Endometrium (tissue), 2 donors: ENCODE results near the gene FNDC5.

Experiments used
- FAIRE-seq: peaks from 2 replicates; lab custom pipeline; 2012; peaks lifted over from hg19 to GRCh38; lab: Jason Lieb, UNC
- donor health status: control.
- donor health status: control.

FNDC5 gene

DNA sequence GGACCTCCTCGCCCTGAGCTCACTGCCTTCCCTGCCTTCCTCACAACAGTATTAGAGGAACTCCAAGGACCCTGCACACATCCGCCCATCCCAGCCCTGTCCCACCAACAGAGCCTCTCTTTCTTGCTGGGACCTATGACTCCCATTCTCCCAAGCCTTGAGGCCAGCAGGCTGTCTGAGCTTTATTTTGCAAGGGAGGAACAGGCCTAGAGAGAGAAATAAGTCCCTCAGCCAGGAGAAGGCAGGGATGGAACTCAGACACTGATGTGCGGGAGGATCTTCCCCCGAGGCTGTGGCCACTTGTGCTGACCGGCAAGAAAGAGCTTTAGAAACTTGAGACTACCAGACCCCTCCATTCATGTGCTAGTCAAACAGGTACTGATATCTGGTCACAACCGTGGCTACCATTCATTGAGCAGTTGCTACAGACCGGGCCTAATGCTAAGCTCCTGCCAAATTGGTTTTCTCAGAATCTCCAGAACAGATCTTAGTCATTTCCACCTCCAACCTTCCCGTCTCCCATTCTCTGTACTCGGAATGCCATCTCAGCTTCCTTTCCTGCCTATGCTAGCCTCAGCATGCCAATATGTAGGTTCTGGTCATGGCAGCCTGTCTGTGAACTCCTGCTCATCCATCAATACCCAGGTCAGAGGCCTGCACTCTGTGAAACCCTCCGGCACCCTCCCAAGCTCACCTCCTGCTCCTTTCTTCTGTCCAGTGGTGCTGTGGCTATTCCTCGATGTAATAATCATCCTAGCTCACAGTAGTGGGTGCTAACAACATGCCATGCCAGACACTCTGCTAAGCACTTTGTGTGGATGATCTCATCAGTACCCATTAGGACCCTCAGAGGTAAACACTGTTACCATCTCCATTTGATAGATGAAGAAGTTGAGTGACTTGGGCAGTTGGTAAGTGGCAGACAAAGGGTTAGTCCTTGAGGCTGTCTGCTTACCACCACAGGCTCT is 26.7 kb upstream of the FNDC5 start:
- FAIRE-seq: no peak

DNA sequence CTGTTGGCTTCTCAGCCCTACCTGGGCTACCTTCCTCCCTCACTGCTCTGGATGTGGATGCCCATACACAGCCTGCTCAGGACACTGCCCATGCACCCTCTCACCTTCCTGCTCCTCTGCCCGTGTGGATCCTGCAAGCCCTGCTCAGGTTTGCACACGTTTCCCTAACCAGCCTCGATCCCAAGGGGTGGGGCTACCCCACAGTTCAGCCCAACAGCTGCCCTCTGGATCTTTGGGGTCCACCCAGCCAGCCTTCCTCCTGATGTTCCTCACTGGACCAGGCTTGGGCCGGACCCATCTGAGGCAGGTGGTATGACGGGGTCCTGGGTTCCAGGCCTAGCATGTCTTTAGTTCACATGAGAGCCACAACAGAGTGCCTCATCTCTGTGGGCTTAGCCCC is 25.7 kb upstream of the FNDC5 start:
- no peak for FAIRE-seq

DNA sequence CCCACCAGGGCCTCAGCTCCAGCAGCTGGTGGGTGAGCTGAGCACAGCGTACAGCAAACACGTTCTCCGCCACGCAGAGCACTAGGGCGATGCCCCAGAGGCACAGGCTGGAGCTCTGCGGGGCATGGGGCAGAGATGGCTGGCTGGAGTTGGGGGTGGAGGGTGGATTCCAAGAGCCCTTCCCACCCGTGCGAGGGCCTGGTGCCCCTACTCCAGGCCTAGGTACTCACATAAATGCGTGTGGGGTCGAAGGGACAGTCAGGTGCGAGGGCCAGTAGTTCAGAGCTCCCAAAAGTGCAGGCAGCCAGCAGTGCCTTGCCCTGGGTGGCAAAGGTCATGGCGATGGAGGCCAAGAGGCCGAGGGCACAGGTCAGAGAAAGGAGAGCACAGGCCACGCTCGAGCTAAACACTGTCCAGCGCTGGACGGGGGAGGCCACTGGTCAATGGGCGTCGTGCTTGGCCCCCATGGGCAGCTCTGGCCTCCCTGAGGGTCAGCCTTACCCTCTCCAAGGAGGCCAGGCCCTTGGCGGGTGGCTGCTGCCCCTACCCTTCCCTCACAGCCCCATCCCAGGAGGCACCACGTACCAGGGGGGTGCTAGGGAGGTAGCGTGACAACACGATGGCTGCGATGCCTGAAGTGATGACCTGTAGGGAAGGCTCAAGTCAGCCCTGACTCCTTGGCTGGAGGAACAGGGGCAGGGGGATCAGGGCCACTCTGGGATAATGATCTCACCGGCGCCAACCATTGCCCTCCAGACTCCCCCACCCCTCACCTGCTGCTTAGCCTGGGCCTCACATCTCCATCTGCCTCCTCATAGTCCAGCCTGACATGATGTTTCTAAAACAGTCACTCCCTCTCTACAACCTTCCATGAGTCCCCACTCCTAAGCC is 24.9 kb upstream of the FNDC5 start:
- no peak for FAIRE-seq

DNA sequence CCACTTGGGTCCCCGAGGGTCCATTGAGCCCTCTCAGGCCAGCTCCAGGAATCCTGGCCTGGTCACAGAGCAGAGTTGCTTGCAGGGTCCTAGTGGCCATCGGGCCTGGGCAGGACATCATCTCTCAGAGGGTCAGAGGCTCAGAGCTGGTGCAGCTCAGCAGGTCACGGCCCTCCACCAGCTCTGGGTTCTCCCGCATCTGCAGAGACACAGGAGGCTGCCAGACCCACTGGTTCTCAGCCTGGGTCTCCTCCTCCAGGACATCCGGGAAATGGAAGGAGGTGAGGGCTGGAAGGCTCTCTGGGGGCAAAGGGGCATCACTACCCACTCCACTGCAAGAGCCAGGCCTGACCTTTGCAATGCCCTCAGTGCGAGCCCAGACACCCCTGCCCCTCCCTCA is 24.0 kb upstream of the FNDC5 start:
- no peak for FAIRE-seq

DNA sequence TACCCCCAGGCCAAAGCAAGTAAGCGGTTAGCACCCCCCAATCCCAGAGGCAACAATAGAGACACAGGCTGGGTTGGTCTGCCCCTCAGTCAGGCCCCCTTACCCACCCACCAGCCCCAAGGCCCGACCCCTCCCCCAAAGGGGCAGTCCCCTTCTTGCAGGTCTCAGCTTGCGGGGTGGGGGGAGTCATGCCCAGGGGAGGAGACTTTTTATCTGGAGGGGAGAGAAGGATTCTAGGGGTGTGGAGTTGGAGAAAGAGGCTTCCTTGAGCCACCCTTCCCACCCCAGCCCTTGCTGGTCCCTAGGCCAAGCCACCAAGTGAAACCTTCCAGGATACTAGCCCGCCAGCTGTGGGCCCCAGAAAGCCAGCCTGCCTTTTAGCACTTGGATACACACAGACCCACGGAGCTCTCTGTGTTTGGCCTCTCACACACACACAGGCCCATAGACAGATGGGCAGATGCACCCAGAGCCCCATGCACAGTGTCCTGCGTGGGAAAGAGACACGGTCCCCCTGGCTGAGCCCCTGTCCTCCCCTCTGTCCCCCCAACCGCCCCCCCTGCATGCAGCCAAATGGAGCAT is 23.4 kb upstream of the FNDC5 start:
- no peak for FAIRE-seq

DNA sequence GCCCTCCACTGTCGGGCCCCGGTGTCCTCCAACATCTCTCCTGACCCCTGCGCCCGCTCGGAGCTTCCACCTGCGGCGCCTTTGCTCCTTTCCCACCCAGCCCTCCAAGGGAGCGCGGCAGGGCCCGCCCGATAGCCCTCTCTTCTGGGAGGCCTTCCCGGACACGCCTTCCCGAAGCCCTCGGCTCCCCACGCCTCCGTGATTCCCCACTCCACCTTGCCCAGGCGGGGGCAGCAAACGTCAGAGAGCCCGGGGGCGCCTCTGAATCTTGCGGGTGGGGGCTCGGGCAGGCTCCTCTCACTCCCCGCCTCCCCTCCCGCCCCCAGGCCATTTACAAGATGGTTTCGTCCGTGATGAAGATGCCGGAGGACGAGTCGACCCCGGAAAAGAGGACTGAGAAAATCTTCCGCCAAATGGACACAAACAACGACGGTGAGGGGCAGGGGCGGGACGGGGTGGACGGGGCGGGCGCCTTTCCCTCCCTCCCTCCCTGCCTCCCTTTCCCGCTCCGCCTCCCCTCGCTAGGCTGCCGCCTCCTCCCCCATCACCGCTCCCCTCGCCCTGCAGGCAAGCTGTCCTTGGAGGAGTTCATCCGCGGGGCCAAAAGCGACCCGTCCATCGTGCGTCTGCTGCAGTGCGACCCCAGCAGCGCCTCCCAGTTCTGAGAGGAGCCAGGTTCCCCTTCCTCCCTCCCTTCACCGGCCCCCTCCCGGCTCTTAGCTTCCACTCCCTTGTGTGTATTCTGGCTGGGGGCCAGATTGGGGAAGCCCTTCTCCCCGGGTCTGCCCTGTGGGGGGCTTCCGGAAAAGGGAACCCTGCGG is 22.7 kb upstream of the FNDC5 start:
- no peak for FAIRE-seq

DNA sequence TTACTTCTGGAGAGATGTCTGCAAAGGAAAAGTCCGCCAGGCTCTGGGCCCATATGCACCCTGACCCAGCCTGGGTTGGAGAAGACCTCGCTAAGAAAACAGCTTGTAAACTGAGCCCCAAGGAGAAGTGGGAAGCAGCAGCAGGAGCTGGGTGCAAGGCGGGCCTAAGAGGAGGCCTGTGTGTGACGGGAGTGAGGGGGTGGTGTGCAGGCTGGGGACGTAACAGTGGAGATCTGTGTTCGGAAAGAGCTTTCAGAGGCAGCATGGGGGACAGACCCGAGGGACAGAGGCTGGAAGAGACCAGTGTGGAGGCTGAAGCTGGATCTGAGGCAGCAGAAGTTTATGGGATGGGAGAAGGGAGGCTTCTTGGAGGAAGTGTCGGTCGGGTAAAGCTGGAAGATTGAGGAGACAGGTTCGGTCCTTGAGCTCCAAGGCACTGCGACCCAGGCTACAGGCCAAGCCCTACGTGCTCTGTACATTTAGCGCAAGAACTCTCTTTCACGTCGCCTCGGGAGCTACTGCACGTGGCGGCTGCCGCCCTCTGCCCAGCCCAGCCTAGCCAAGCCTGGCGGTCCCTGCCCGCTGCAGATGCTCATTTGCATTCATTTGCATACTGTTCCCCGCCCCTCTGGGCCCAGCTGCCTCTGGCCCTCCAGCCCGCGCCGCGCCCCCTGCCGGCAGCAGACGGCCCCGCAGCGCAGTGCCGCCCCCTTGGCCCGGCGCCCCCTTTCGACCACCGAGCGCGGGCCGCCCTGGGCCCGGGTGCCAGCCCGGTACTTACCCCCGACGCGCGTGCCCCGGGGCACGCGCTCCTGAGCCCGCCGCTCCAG is 21.9 kb upstream of the FNDC5 start:
- no peak for FAIRE-seq

DNA sequence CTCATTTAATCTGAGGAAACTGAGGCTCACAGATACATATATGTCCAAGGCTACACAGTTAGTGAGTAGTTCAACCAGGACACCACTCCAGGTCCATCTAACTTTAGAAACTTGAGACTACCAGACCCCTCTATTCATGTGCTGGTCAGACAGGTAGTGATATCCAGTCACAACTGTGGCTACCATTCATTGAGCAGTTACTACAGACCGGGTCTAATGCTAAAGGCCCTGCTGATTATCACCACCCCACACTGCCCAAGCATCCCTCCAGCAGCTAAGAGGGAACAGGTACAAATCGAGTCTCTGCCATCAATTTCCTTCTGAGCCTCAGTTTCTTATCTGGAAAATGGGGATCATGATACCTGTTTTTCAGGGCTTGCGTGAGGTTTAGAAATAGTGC is 20.9 kb upstream of the FNDC5 start:
- no peak for FAIRE-seq

DNA sequence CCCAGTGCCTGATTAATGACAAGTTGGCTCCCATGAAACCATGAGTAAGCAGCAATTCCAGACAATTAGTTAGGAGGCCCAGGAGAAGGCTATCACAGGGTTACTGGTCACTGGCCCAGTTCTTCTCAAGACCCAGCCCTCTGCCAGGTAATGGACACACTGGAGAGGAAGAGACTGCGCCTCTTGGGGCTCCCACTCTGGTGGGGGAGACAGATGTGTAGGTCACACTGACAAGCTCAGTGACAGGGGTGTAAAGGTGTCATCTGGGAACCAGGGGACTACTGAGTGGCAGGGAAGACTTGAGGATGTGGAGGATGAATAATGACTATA is 20.5 kb upstream of the FNDC5 start:
- FAIRE-seq: no peak

DNA sequence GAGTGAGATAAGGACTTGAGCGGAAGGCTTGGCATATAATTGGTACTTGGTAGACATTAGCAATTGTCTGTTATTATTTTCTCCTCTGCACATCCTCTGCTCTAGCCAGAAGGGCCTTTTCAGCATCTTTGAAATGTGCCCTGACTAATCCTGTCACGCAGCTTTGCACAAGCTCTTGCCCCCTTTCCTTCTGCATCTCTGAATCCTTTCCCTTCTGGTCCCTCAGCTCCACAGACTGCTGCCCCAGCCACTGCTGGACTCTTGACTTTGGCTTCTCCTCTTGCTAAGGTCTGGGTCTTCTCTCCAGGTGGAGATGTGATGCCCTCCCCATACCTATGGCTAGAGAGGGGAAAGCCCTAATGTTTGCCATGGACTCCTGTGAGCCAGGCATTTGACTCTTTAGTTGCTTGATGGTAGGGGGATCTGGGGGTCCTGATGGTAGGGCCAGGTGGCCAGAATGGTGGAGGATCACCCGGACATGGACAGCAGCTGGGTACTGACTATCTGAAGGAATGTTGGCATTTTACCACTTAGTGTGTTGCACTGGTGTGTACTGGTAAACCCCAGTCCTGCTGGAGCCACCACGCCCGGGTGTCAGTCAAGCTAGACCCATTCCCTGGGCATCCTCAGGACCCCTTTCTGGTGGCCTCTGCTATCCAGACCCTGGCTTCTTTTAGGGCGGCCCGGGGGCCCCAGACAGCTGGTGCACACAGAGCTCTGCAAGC is 20.0 kb upstream of the FNDC5 start:
- FAIRE-seq: no peak

DNA sequence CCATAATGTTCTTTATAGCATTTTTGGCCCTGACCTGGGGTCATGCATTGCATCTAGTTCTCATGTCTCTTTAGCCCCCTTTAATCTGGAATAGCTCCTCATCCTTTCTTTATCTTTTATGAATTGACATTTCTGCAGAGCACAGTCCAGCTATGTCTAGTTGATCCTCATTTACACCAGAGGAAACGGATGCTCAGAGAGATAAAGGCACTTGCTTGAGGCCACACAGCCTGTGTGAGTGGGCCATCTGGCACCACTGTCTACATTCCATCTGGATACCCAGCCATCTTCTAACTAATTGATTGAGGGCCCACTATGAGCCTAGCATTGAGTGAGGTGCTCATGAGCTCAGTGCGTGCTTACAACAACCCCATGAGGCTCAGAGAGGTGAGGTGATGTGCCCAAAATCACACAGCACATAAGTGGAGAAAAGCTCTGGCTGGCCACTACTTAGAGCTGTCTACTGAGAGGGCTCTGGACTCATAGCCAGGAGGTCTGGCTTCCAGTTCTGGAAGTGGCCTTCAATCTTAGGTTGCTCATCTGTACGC is 19.1 kb upstream of the FNDC5 start:
- no peak for FAIRE-seq

DNA sequence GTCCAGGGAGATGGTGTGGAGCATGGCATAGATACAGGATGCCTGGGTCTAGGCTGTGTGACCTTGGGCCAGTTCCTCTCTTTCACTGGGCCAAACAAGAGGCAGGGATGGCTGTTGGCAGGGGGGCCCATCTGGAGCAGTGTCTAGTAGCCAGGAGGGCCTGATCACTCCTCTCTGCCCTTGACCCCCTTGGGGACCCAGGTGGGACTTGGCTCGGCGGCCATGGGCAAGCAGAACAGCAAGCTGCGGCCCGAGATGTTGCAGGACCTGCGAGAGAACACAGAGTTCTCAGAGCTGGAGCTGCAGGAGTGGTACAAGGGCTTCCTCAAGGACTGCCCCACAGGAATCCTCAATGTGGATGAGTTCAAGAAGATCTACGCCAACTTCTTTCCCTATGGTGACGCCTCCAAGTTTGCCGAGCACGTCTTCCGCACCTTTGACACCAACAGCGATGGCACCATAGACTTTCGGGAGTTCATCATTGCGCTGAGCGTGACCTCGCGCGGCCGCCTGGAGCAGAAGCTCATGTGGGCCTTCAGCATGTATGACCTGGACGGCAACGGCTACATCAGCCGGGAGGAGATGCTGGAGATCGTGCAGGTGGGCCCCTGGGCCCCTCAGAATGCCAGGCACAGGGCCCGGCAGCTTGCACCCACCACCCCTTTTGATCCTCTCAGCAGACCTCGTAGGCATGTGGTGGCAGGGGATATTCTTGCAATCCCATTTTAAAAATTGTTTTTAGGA is 18.1 kb upstream of the FNDC5 start:
- FAIRE-seq: no peak

DNA sequence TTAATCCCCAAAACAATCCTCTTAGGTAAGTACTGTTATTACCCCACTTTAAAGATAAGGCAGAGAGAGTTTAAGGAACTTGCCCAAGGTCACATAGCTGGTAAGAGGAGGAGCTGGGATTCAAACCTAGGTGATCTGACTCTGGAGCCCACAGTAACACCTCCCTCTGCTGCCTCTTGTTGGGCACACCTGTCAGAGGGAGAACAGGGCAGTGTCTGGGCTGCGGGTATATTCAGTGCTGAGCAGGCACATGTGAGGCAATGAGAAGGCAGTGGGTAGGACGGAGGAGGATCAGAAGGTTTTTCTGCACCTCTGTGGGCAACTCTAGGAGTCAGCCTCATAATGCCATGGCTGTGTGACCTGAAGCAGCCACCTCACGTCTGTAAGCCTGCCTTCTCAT is 17.4 kb upstream of the FNDC5 start:
- no peak for FAIRE-seq

DNA sequence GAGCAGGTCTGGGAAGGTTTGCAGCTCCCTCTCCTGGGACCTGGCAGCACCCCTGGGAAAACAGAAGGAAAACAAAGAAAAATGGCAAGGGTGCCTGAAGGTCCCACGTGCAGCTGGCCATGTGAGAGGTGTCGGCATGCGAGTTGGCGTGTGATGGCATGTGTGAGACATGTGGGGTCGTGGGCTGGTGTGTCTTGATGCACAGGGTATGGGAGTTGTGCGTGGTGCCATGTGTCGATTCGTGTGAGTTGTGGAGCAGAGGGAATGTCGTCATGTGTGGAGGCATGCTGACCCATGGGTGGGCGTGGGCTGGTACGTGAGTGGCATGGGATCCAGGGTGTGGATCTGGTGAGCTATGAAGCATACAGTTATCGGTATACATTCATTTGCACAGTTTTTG is 16.9 kb upstream of the FNDC5 start:
- no peak for FAIRE-seq

DNA sequence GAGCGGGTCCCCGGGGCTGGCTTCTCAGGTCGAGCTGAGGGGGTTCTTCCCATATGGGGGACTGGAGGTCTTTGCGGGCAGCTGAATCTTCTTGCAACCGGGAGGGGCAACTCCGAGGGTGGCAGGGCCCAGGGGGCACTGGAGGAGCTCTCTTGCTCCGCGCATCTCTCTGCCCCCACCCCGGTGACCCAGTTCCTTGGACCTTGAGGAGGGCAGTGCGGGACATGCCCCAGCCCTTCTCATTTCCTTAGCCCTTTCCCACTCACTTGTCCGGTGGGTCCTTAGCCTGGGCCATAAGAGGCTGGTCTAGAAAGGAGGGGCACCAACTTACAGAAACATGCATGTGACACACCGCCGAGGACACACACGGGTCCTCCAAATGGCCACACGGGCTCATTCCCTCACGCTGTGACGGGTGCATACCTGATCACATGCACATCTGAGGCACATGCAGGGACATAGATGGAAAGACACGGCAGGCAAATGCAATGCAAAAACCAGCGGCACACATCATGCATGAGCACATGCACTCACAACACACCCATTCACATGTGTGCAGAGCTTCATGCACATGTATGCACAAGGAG is 16.2 kb upstream of the FNDC5 start:
- no peak for FAIRE-seq

DNA sequence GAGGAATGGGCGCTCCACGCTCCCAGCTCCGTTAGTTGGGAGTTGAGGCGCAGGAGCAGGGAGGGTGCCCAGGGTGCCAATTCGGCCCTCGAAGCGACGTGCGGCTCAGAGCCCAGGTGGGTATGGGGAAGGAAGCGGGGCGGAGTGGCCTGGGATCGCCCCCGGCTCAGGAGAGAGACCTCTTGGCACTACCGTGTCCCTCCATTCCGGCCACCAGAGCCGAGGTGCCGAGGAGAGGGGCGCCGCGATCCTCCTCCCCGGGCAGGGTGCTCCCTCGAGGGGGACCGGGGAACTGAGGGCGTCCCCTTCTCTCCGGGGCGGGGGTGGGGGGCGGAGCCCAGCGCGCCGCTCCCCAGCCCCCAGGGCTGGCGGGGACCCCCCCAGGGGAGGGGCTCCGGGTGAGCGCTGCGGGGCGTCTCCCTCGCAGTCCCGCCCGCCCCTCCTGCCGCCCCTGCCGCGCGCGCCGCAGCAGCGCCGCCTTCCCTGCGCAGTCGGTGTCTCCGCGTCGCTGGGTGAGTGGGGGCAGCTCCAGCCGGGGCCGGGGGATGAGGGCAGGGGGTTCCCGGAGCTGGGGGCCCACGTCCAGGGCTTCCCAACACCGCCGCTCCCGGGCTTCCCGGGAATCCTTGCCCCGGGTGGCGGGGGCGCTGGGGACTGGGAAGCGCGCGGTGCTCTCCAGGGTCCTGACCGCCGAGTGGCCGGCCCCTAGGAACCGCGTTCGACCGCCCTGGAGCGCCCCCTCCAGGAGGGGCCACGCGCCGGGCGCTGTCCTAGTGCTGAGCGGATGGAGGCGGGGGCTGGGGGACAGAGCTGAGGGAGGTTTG is 15.5 kb upstream of the FNDC5 start, which contains the start of gene HPCA:
HPCA (plus strand) TSS at position 488 of the 824 bp plus-strand sequence. CDS start 2,408 bp downstream, outside the sequence.
- FAIRE-seq: no peak

DNA sequence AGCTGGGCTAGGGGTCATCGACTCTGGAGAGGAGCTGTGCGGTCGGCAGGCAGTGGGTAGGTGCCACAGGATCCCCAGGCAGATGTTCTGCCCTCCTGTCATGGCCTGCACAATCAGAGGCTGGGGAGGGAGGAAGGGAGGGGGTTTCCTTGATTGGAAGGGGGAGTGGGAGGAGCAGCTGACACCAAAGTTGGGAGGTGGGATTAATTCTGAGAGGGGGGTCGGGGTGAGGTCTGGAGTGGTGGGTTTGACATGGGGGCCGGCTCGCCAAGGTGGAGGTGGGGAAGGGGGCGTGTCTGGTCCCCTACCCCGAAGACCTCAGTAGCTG is 14.9 kb upstream of the FNDC5 start:
- FAIRE-seq: no peak

DNA sequence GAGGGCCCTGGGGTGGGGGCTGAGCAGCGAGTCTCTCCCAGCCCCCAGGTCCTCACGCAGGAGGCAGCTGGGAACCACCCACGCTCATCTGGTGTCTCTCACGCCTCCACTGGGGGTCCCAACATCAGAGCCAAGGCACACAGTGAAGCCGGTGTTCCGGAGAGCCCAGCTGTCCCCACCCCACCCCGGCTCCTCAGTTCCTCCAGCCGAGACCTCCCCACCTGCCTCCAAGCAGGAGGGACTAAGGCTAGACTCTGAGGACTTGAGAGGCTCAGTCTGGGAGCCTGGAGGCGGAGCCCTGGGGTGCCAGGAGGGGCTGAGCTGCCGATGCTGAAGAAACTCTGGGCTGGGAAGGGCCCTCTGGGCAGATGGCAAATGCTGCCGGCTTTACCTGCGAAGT is 14.0 kb upstream of the FNDC5 start:
- FAIRE-seq: no peak
